Suprapubic skin (tissue), 4 donors: ENCODE measurements around the gene ADAMTS8.

ENCODE experiments used
- CTCF ChIP-seq, 2 donors: fragments of 200-600 bp in 1 of 2; fragments of 450-650 bp in 1 of 2; sonication (generic) in 1 of 2; IDR thresholded peaks; one replicate each; pipeline ENCODE4 v1.5.1; 2016 to 2019; ENCODE audit warnings: antibody characterized with exemption in 2 of 2, mild to moderate bottlenecking in 1 of 2, moderate library complexity in 1 of 2
- EP300 ChIP-seq: sonication (generic); formaldehyde crosslinking; IDR thresholded peaks from one replicate; pipeline ENCODE4 v1.6.1; 2017; ENCODE audit warnings: antibody characterized with exemption
- POLR2A ChIP-seq, 2 donors: fragments of 450-650 bp; IDR thresholded peaks; one replicate each; pipeline ENCODE4 v1.6.1; 2017; ENCODE audit warnings: antibody characterized with exemption in 2 of 2, mild to moderate bottlenecking in 2 of 2, moderate library complexity in 2 of 2
- POLR2AphosphoS5 ChIP-seq, 3 donors: sonication (generic); formaldehyde crosslinking; IDR thresholded peaks; one replicate each; pipeline ENCODE4 v1.6.1; 2017; ENCODE audit warnings: antibody characterized with exemption in 3 of 3

DNA sequence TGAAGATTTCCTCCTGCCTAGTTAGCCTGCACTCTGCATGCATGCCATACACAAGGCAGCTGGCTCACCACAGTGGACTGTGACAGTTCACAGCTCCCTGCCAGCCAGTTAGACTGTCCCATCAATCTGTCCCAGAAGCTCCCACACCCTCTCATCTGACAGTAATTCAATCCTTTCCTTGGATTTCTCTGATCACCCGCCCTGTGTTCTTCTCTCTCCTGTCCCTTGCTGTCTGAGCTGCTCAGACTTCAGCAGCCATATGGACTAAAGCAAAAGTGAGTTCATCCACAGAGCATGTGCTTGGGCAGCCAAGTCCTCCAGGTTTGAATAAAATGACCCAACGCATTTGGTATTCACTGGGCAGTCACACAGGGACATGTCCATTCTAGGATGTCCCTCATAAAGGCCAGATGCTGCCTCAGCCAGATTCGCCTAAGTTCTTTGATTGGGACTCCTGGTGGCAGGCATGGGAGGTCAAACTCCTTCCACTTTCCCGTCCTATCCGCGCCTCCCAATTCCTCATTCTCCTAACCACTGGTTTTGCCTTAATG is 59.2 kb downstream of the ADAMTS8 start:
- TF ChIP-seq CTCF (IDR thresholded peaks at IDR 0.05), result no peak
- no peak for TF ChIP-seq EP300
- no peak for TF ChIP-seq POLR2AphosphoS5 (IDR thresholded peaks at IDR 0.05)
- no peak for TF ChIP-seq POLR2A (IDR thresholded peaks at IDR 0.05)
